ENCODE results near the gene BHLHE23.

GRCh38 chr20:62970307-62971210 is 36.2 kb downstream of the BHLHE23 start:
- TF ChIP-seq, protein P1, sequence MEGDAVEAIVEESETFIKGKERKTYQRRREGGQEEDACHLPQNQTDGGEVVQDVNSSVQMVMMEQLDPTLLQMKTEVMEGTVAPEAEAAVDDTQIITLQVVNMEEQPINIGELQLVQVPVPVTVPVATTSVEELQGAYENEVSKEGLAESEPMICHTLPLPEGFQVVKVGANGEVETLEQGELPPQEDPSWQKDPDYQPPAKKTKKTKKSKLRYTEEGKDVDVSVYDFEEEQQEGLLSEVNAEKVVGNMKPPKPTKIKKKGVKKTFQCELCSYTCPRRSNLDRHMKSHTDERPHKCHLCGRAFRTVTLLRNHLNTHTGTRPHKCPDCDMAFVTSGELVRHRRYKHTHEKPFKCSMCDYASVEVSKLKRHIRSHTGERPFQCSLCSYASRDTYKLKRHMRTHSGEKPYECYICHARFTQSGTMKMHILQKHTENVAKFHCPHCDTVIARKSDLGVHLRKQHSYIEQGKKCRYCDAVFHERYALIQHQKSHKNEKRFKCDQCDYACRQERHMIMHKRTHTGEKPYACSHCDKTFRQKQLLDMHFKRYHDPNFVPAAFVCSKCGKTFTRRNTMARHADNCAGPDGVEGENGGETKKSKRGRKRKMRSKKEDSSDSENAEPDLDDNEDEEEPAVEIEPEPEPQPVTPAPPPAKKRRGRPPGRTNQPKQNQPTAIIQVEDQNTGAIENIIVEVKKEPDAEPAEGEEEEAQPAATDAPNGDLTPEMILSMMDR (conservative IDR thresholded peaks at IDR 0.05; ENCODE audit: low read length) = no peak
- no peak for TF ChIP-seq EZH2phosphoT487 (IDR thresholded peaks at IDR 0.05; ENCODE audit: borderline replicate concordance, low read depth, low read length)

Data from OCI-LY7 (cell line).